GM12878 (cell line): ENCODE data around the gene CHERP. TPM values are rescaled to one million over a fixed set of nuclear protein-coding genes. Genes with fewer than 3 reads are reported as not detected.

Experiments
- ATAC-seq: fragments of 200-7000 bp; cut with Tn5 transposase; 3 replicates; pipeline ENCODE4 v1.9.1; 2020; ENCODE audit warnings: mild to moderate bottlenecking, moderate library complexity
- BruUV-seq: library from RNA; stranded (reverse); fragments of 400-500 nt; replicated peaks from 2 replicates; lab custom pipeline; 2021; lab: Mats Ljungman, UMichigan
- CTCF ChIA-PET: fragments of 300-600 bp; sonication (Branson Sonifier 250); formaldehyde crosslinking; extraction: SDS; loops from one replicate; lab custom pipeline; 2021; ENCODE audit warnings: inconsistent platforms; lab: Yijun Ruan, JAX
- POLR2A ChIA-PET: fragments of 350-600 bp; formaldehyde crosslinking; extraction: SDS; loops from one replicate; lab custom pipeline; 2021; ENCODE audit warnings: inconsistent platforms; lab: Charles Lee
- RAD21 ChIA-PET: fragments of 300-600 bp; sonication (Branson Sonifier 250); formaldehyde crosslinking; loops from one replicate; lab custom pipeline; 2023; ENCODE audit warnings: antibody characterized with exemption; ENCODE audit not compliant: unreplicated experiment; lab: Charles Lee
- SMC1A ChIA-PET: fragments of 300-600 bp; sonication (Branson Sonifier 250); formaldehyde crosslinking; loops from one replicate; lab custom pipeline; 2023; ENCODE audit not compliant: unreplicated experiment, uncharacterized antibody; lab: Charles Lee
- DNase-seq: peaks from one replicate; pipeline ENCODE4 v3.0.0-alpha.2; 2011; ENCODE audit warnings: low read depth, low spot score
- FAIRE-seq: peaks from 3 replicates; lab custom pipeline; 2011; peaks lifted over from hg19 to GRCh38; lab: Jason Lieb, UNC
- H2AFZ ChIP-seq: 2 replicates; pipeline ENCODE4 v1.6.0; 2011; ENCODE audit warnings: low read depth, low read length, control low read depth; ENCODE audit not compliant: control insufficient read depth
- H3K27ac ChIP-seq: 2 replicates; pipeline ENCODE4 v1.5.1; 2011; ENCODE audit warnings: control low read depth; ENCODE audit not compliant: control insufficient read depth, insufficient read depth
- H3K27me3 ChIP-seq, 2 experiments: replicated peaks in 1 of 2; 2 replicates each; pipeline versions ENCODE4 v1.6.0 to v1.6.1; 2011; ENCODE audit warnings: low read length in 1 of 2; ENCODE audit not compliant: control insufficient read depth in 2 of 2, insufficient read depth in 2 of 2
- H3K36me3 ChIP-seq, 2 experiments: 2 replicates each; pipeline ENCODE4 v1.5.1; 2011; ENCODE audit warnings: low read length in 1 of 2; ENCODE audit not compliant: control insufficient read depth in 2 of 2, insufficient read depth in 2 of 2
- H3K4me1 ChIP-seq: 2 replicates; pipeline ENCODE4 v1.6.1; 2011; ENCODE audit warnings: mild to moderate bottlenecking, low read length, moderate library complexity, mixed read lengths; ENCODE audit not compliant: control insufficient read depth, insufficient read depth
- H3K4me2 ChIP-seq: 2 replicates; pipeline ENCODE4 v1.6.0; 2011; ENCODE audit warnings: control low read depth; ENCODE audit not compliant: control insufficient read depth, insufficient read depth
- H3K4me3 ChIP-seq: fragments of 200-600 bp; sonication (generic); 2 replicates; pipeline ENCODE4 v1.5.1; 2016
- H3K79me2 ChIP-seq: 2 replicates; pipeline ENCODE4 v1.6.0; 2011; ENCODE audit warnings: low read length; ENCODE audit not compliant: control insufficient read depth, insufficient read depth
- H3K9ac ChIP-seq: 2 replicates; pipeline ENCODE4 v1.8.0; 2011; ENCODE audit warnings: low read length, control low read depth, mixed read lengths; ENCODE audit not compliant: control insufficient read depth, insufficient read depth
- H3K9me3 ChIP-seq: replicated peaks from 3 replicates; pipeline ENCODE4 v1.5.1; 2011; ENCODE audit warnings: mild to moderate bottlenecking, low read length; ENCODE audit not compliant: control insufficient read depth, insufficient read depth
- H4K20me1 ChIP-seq: 2 replicates; pipeline ENCODE4 v1.6.0; 2011; ENCODE audit not compliant: control insufficient read depth, insufficient read depth
- NFIC ChIP-seq: IDR thresholded peaks from 2 replicates; pipeline ENCODE4 v1.6.1; 2012; ENCODE audit warnings: low read depth, mild to moderate bottlenecking, inconsistent platforms, low read length, moderate library complexity
- WGBS: methylation state at CpG from one replicate; pipeline ENCODE4 v1.1.6; 2016; ENCODE audit warnings: low lambda C conversion rate; ENCODE audit not compliant: insufficient replicate concordance, insufficient coverage; ENCODE audit errors: missing lambda C conversion rate; 5-methylcytosine and 5-hydroxymethylcytosine counted together
- in situ Hi-C: fragments of 300-500 bp; cut with MboI; formaldehyde crosslinking; loops from 9 replicates; pipeline ENCODE4 v1.14.3; 2018; ENCODE audit warnings: mixed read lengths
- intact Hi-C: fragments of 100-400 bp; cut with micrococcal nuclease; formaldehyde crosslinking; loops from one replicate; pipeline ENCODE4 v1.14.2; 2022; ENCODE audit not compliant: unreplicated experiment
- polyA plus RNA-seq, 11 experiments: library from polyadenylated mRNA; depleted of rRNA in 4 of 11; unstranded in 6 of 11; stranded (reverse) in 5 of 11; fragments of >200 nt; fragmentation: Nextera tagmentation in 4 of 11; fragmentation: Illumina TruSeq in 1 of 11; extraction: Ambion mirVana in 4 of 11; extraction: Trizol in 1 of 11; gene quantifications; 1 replicate in 1 of 11; 2 replicates in 10 of 11; pipeline versions ENCODE4 v1.2.1 to v1.2.3, GENCODE V29; 2011 to 2016; ENCODE audit warnings: inconsistent platforms in 2 of 11, missing spikeins in 2 of 11, low read depth in 1 of 11
- total RNA-seq, 4 experiments: library from RNA; depleted of rRNA in 3 of 4; stranded (reverse); fragments of >200 nt in 3 of 4; fragmentation: Illumina TruSeq in 1 of 4; extraction: Trizol in 1 of 4; gene quantifications; 2 replicates each; pipeline versions ENCODE4 v1.2.1 to v1.2.3, GENCODE V29; 2013 to 2021
- TF ChIP-seq, protein P1 (sequence below): fragments of 450-650 bp; IDR thresholded peaks from 2 replicates; pipeline ENCODE4 v1.6.1; 2017; ENCODE audit warnings: low read depth, mild to moderate bottlenecking, moderate library complexity
- TF ChIP-seq, protein P2 (sequence below): fragments of 450-650 bp; conservative IDR thresholded peaks from 2 replicates; pipeline ENCODE4 v1.6.1; 2017; ENCODE audit warnings: mild to moderate bottlenecking, moderate library complexity

CHERP gene
- total and polyA plus RNA-seq, 10 of the 15 experiments (the other 5 are each of a cell fraction or from before 2014, with no cell fraction given): 0.66 to 65.3 (median 12.2) TPM

DNA sequence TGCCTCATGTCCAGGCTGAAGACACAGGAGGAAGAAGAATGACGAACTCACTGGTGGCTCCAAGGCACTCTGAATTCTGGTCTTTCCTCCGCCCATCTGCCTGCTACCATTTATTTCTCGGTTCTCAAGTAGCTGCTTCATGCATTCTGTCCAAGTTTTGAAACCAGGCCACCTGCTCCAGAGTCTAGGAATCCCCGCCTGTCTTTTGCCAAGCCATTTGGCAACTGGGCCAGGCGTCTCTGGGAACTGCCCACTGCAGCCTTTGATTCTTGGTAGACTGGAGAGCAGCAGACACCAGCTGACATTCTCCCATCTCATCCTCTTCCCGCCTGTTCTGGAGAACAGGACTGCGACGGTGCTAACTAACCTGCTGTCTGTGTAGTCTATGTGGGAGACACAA lies 19.1 kb upstream of the CHERP start:
- no peaks in the 10 kb centered on the region for H3K9me3 ChIP-seq
- CTCF ChIA-PET: no interaction called here
- SMC1A ChIA-PET: no interaction called here
- TF ChIP-seq, protein P1, sequence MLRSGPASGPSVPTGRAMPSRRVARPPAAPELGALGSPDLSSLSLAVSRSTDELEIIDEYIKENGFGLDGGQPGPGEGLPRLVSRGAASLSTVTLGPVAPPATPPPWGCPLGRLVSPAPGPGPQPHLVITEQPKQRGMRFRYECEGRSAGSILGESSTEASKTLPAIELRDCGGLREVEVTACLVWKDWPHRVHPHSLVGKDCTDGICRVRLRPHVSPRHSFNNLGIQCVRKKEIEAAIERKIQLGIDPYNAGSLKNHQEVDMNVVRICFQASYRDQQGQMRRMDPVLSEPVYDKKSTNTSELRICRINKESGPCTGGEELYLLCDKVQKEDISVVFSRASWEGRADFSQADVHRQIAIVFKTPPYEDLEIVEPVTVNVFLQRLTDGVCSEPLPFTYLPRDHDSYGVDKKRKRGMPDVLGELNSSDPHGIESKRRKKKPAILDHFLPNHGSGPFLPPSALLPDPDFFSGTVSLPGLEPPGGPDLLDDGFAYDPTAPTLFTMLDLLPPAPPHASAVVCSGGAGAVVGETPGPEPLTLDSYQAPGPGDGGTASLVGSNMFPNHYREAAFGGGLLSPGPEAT: no peak
- TF ChIP-seq, protein P2, sequence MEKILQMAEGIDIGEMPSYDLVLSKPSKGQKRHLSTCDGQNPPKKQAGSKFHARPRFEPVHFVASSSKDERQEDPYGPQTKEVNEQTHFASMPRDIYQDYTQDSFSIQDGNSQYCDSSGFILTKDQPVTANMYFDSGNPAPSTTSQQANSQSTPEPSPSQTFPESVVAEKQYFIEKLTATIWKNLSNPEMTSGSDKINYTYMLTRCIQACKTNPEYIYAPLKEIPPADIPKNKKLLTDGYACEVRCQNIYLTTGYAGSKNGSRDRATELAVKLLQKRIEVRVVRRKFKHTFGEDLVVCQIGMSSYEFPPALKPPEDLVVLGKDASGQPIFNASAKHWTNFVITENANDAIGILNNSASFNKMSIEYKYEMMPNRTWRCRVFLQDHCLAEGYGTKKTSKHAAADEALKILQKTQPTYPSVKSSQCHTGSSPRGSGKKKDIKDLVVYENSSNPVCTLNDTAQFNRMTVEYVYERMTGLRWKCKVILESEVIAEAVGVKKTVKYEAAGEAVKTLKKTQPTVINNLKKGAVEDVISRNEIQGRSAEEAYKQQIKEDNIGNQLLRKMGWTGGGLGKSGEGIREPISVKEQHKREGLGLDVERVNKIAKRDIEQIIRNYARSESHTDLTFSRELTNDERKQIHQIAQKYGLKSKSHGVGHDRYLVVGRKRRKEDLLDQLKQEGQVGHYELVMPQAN: no peak
- no peak for TF ChIP-seq NFIC
- no peak overlapping the region for H3K4me3 ChIP-seq
- no peak for FAIRE-seq
- no peak for ATAC-seq
- RAD21 ChIA-PET: no interaction called here
- H3K27ac ChIP-seq: no peak overlapping the region
- H4K20me1 ChIP-seq: peaks cover 4% of the 10 kb centered on the region; the same call in 1 of the 2 replicates
- no peak overlapping the region for H2AFZ ChIP-seq
- peaks cover 2 to 50% of the 10 kb centered on the region in 2 experiments for H3K36me3 ChIP-seq
- H3K9ac ChIP-seq: no peak overlapping the region
- POLR2A ChIA-PET: no interaction called here
- H3K79me2 ChIP-seq: no peaks in the 10 kb centered on the region
- WGBS: 95% methylated on average over 8 of the region's 8 CpGs
- DNase-seq: no peak
- H3K4me2 ChIP-seq: no peak overlapping the region
- in situ Hi-C loops (no loop called here), intact Hi-C loops (no loop called here)
- no TSS peak for BruUV-seq
- H3K27me3 ChIP-seq: no peaks in the 10 kb centered on the region
- no peaks in the 10 kb centered on the region for H3K4me1 ChIP-seq
